Cardiac fibroblast (primary cell): ENCODE measurements around the gene OPRL1.

Source experiments
- DNase-seq, 2 donors: peaks; one replicate each; pipeline versions ENCODE4 v3.0.0 to v3.0.0-alpha.2; 2010; ENCODE audit warnings: low read depth in 2 of 2
- H3K4me3 ChIP-seq, 2 donors: replicated peaks in 1 of 2; 1 replicate in 1 of 2; 2 replicates in 1 of 2; pipeline ENCODE4 v1.5.1; 2011; ENCODE audit warnings: low read depth in 2 of 2, low read length in 2 of 2, mild to moderate bottlenecking in 2 of 2, moderate library complexity in 1 of 2
- CTCF ChIP-seq: IDR thresholded peaks from one replicate; pipeline ENCODE4 v1.5.1; 2011; ENCODE audit warnings: low read depth, mild to moderate bottlenecking, low read length, inconsistent platforms

Gene OPRL1

GRCh38 chr20:64146301-64146935, 66.5 kb downstream of the OPRL1 start:
- H3K4me3 ChIP-seq, result no peak overlapping the region
- no peak for TF ChIP-seq CTCF
- no peak for DNase-seq

- H3K4me3 ChIP-seq, result no peak overlapping the region
- no peak for TF ChIP-seq CTCF
- DNase-seq, result no peak
Measured at GRCh38 chr20:64146936-64147477, 67.1 kb downstream of the OPRL1 start.

GRCh38 chr20:64148581-64148980, 68.7 kb downstream of the OPRL1 start:
- no peak overlapping the region for H3K4me3 ChIP-seq
- no peak for TF ChIP-seq CTCF
- DNase-seq, result no peak

GRCh38 chr20:64149141-64149540, 69.3 kb downstream of the OPRL1 start:
- no peak overlapping the region for H3K4me3 ChIP-seq
- no peak for TF ChIP-seq CTCF
- no peak for DNase-seq

- no peak overlapping the region for H3K4me3 ChIP-seq
- TF ChIP-seq CTCF, result no peak
- no peak for DNase-seq
Measured at GRCh38 chr20:64149809-64150560, 70.1 kb downstream of the OPRL1 start.
